ENCODE data around the gene KRTAP5-11.
"Not testable (repeated sequence)": the region's sequence is repeated elsewhere in the genome, so short reads cannot be mapped to it uniquely, and the experiment has no call there.

Gene KRTAP5-11

GRCh38 chr11:71568704-71569349, 13.8 kb downstream of the KRTAP5-11 start:
- H3K27ac ChIP-seq (ENCODE audit: low read depth, low read length, poor library complexity, severe bottlenecking): no peak overlapping the region
- no peaks in the 10 kb centered on the region for H3K9me2 ChIP-seq (ENCODE audit: low read depth, low read length)
- TF ChIP-seq, protein P1, sequence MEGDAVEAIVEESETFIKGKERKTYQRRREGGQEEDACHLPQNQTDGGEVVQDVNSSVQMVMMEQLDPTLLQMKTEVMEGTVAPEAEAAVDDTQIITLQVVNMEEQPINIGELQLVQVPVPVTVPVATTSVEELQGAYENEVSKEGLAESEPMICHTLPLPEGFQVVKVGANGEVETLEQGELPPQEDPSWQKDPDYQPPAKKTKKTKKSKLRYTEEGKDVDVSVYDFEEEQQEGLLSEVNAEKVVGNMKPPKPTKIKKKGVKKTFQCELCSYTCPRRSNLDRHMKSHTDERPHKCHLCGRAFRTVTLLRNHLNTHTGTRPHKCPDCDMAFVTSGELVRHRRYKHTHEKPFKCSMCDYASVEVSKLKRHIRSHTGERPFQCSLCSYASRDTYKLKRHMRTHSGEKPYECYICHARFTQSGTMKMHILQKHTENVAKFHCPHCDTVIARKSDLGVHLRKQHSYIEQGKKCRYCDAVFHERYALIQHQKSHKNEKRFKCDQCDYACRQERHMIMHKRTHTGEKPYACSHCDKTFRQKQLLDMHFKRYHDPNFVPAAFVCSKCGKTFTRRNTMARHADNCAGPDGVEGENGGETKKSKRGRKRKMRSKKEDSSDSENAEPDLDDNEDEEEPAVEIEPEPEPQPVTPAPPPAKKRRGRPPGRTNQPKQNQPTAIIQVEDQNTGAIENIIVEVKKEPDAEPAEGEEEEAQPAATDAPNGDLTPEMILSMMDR (IDR thresholded peaks at IDR 0.05; ENCODE audit: low read length): no peak
- no peak for TF ChIP-seq EZH2 (IDR thresholded peaks at IDR 0.05; ENCODE audit: borderline replicate concordance, low read length)
- no peaks in the 10 kb centered on the region for H3F3A ChIP-seq (ENCODE audit: insufficient read depth, low read length)
- no peaks in the 10 kb centered on the region for H3K9me3 ChIP-seq (ENCODE audit: low read length)
- no peaks in the 10 kb centered on the region for H4K20me1 ChIP-seq (ENCODE audit: insufficient read depth, low read length)
- no peaks in the 10 kb centered on the region for H3K79me2 ChIP-seq (ENCODE audit: insufficient read depth, low read length)
- H3K9ac ChIP-seq (ENCODE audit: low read length): no peak overlapping the region
- peaks cover 4% of the 10 kb centered on the region; the same call in 1 of the 2 replicates for H3K27me3 ChIP-seq (ENCODE audit: insufficient read depth, low read length)
- H3K4me2 ChIP-seq (ENCODE audit: low read length): no peak overlapping the region
- no peaks in the 10 kb centered on the region for H3K36me3 ChIP-seq (ENCODE audit: insufficient read depth, low read length)
- no peak overlapping the region for H3K4me3 ChIP-seq (ENCODE audit: low read depth, low read length, poor library complexity, severe bottlenecking)
- no peaks in the 10 kb centered on the region for H3K4me1 ChIP-seq (ENCODE audit: insufficient read depth, low read length, severe bottlenecking)
- H2AFZ ChIP-seq (ENCODE audit: low read length): no peak overlapping the region

DNA sequence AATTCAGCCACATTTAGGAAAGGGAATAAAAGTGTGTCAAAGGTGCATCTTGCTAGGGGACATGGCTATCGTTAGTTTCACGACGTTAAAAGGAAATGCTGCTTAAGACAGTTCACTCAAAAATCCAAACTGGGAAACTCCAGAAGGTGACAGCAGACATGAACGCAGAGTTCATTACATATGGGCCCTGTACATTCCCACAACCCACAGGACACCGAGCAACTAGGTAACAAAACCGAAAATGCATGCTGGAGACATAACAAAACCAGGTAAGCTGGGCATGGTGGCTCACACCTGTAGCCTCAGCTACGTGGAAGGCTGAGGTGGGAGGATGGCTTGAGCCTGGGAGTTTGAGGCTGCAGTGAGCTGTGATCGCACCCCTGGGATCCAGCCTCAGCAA, 15.0 kb downstream of the KRTAP5-11 start:
- H2AFZ ChIP-seq (ENCODE audit: low read length); H3K27ac ChIP-seq (ENCODE audit: low read depth, low read length, poor library complexity, severe bottlenecking); H3F3A ChIP-seq (ENCODE audit: insufficient read depth, low read length); H3K4me1 ChIP-seq (ENCODE audit: insufficient read depth, low read length, severe bottlenecking); H3K4me2 ChIP-seq (ENCODE audit: low read length); H3K4me3 ChIP-seq (ENCODE audit: low read depth, low read length, poor library complexity, severe bottlenecking); H3K9me2 ChIP-seq (ENCODE audit: low read depth, low read length); H3K36me3 ChIP-seq (ENCODE audit: insufficient read depth, low read length); H3K79me2 ChIP-seq (ENCODE audit: insufficient read depth, low read length); H3K9me3 ChIP-seq (ENCODE audit: low read length); H4K20me1 ChIP-seq (ENCODE audit: insufficient read depth, low read length); H3K9ac ChIP-seq (ENCODE audit: low read length); H3K27me3 ChIP-seq (ENCODE audit: insufficient read depth, low read length): not testable (repeated sequence)

- not testable (repeated sequence) for H3K36me3 ChIP-seq (ENCODE audit: insufficient read depth, low read length); H3K9ac ChIP-seq (ENCODE audit: low read length); H3K9me2 ChIP-seq (ENCODE audit: low read depth, low read length); H4K20me1 ChIP-seq (ENCODE audit: insufficient read depth, low read length); H2AFZ ChIP-seq (ENCODE audit: low read length); H3K4me2 ChIP-seq (ENCODE audit: low read length); H3F3A ChIP-seq (ENCODE audit: insufficient read depth, low read length); H3K4me1 ChIP-seq (ENCODE audit: insufficient read depth, low read length, severe bottlenecking); H3K27ac ChIP-seq (ENCODE audit: low read depth, low read length, poor library complexity, severe bottlenecking); H3K9me3 ChIP-seq (ENCODE audit: low read length); H3K4me3 ChIP-seq (ENCODE audit: low read depth, low read length, poor library complexity, severe bottlenecking); H3K27me3 ChIP-seq (ENCODE audit: insufficient read depth, low read length); H3K79me2 ChIP-seq (ENCODE audit: insufficient read depth, low read length)
These were observed 15.8 kb downstream of the KRTAP5-11 start for GRCh38 chr11:71566626-71567599.

- H4K20me1 ChIP-seq (ENCODE audit: insufficient read depth, low read length): no peaks in the 10 kb centered on the region
- no peaks in the 10 kb centered on the region for H3F3A ChIP-seq (ENCODE audit: insufficient read depth, low read length)
- H3K27ac ChIP-seq (ENCODE audit: low read depth, low read length, poor library complexity, severe bottlenecking): no peak overlapping the region
- no peak overlapping the region for H3K4me2 ChIP-seq (ENCODE audit: low read length)
- H3K79me2 ChIP-seq (ENCODE audit: insufficient read depth, low read length): no peaks in the 10 kb centered on the region
- no peak overlapping the region for H3K9ac ChIP-seq (ENCODE audit: low read length)
- H3K27me3 ChIP-seq (ENCODE audit: insufficient read depth, low read length): no peaks in the 10 kb centered on the region
- TF ChIP-seq, protein P1 (IDR thresholded peaks at IDR 0.05; ENCODE audit: low read length): no peak
- no peak for TF ChIP-seq EZH2 (IDR thresholded peaks at IDR 0.05; ENCODE audit: borderline replicate concordance, low read length)
- no peaks in the 10 kb centered on the region for H3K9me3 ChIP-seq (ENCODE audit: low read length)
- H2AFZ ChIP-seq (ENCODE audit: low read length): no peak overlapping the region
- no peaks in the 10 kb centered on the region for H3K9me2 ChIP-seq (ENCODE audit: low read depth, low read length)
- no peaks in the 10 kb centered on the region for H3K36me3 ChIP-seq (ENCODE audit: insufficient read depth, low read length)
- H3K4me1 ChIP-seq (ENCODE audit: insufficient read depth, low read length, severe bottlenecking): no peaks in the 10 kb centered on the region
- H3K4me3 ChIP-seq (ENCODE audit: low read depth, low read length, poor library complexity, severe bottlenecking): no peak overlapping the region
These were observed 16.5 kb downstream of the KRTAP5-11 start for GRCh38 chr11:71566081-71566620.
